HUES64 (cell line): Measurements from ENCODE around the gene SGTB.

Source experiments
- H3K27ac ChIP-seq: 2 replicates; pipeline ENCODE4 v1.7.0; 2013; ENCODE audit warnings: low read depth, low read length, inconsistent platforms
- H3K27me3 ChIP-seq: 2 replicates; pipeline ENCODE4 v1.6.1; 2013; ENCODE audit warnings: mild to moderate bottlenecking, low read length; ENCODE audit not compliant: insufficient read depth
- H3K36me3 ChIP-seq: 2 replicates; pipeline ENCODE4 v1.6.1; 2013; ENCODE audit warnings: mild to moderate bottlenecking, low read length; ENCODE audit not compliant: insufficient read depth
- H3K4me1 ChIP-seq: 2 replicates; pipeline ENCODE4 v1.6.1; 2013; ENCODE audit warnings: mild to moderate bottlenecking, low read length, moderate library complexity; ENCODE audit not compliant: insufficient read depth
- H3K4me3 ChIP-seq: 2 replicates; pipeline ENCODE4 v1.5.1; 2013; ENCODE audit warnings: mild to moderate bottlenecking, low read length, moderate library complexity
- H3K9ac ChIP-seq: 2 replicates; pipeline ENCODE4 v1.6.1; 2013; ENCODE audit warnings: mild to moderate bottlenecking, low read depth, low read length
- H3K9me3 ChIP-seq: 2 replicates; pipeline ENCODE4 v1.6.1; 2013; ENCODE audit warnings: low read depth, low read length; ENCODE audit not compliant: insufficient read depth
- WGBS: fragments of 150-250, 120-280 bp; methylation state at CpG from one replicate; pipeline ENCODE4 v1.1.7; 2013; ENCODE audit warnings: missing lambda C conversion rate; 5-methylcytosine and 5-hydroxymethylcytosine counted together

Gene SGTB

GRCh38 chr5:65758546-65759144, 36.7 kb upstream of the SGTB start:
- no peak overlapping the region for H3K9ac ChIP-seq
- WGBS = 94% methylated on average over 4 of the region's 4 CpGs

DNA sequence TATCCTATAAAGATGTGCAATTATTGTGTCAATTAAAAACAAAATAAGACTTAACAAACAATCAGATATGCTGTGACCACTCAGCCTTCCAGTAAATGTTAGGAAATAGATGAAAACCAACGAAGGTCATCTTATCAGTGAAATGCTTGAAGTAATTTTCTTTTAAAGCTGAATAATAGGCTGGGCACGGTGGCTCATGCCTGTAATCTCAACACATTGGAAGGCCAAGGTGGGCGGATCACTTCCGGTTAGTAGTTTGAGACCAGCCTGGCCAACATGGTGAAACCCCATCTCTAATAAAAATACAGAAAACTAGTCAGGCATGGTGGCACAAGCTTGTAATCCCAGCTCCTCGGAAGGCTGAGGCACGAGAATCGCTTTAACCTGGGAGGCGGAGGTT, 31.3 kb upstream of the SGTB start:
- no peak overlapping the region for H3K27ac ChIP-seq
- H3K4me1 ChIP-seq = no peaks in the 10 kb centered on the region; the same call in 1 of the 2 replicates
- H3K9me3 ChIP-seq = no peaks in the 10 kb centered on the region
- no peak overlapping the region for H3K9ac ChIP-seq
- H3K27me3 ChIP-seq = no peaks in the 10 kb centered on the region
- H3K36me3 ChIP-seq = peaks cover 3% of the 10 kb centered on the region; the same call in 1 of the 2 replicates
- 96% methylated on average over 8 of the region's 8 CpGs for WGBS
- no peak overlapping the region for H3K4me3 ChIP-seq

More at GRCh38 chr5:65758546-65759144, 36.7 kb upstream of the SGTB start:
- H3K4me1 ChIP-seq = no peaks in the 10 kb centered on the region
- peaks cover 54% of the 10 kb centered on the region for H3K36me3 ChIP-seq
- H3K9me3 ChIP-seq = no peaks in the 10 kb centered on the region
- H3K27me3 ChIP-seq = no peaks in the 10 kb centered on the region
- H3K27ac ChIP-seq = no peak overlapping the region
- no peak overlapping the region for H3K4me3 ChIP-seq

GRCh38 chr5:65750938-65751337, 29.0 kb upstream of the SGTB start:
- Histone ChIP-seq H3K4me3 (no peak overlapping the region), H3K36me3 (no peaks in the 10 kb centered on the region), H3K9me3 (no peaks in the 10 kb centered on the region), H3K27me3 (no peaks in the 10 kb centered on the region), H3K9ac (no peak overlapping the region), H3K27ac (no peak overlapping the region), H3K4me1 (no peaks in the 10 kb centered on the region; the same call in 1 of the 2 replicates)
- WGBS = 88% methylated on average over 2 of the region's 2 CpGs

GRCh38 chr5:65749956-65750355, 28.0 kb upstream of the SGTB start:
- Histone ChIP-seq H3K4me1 (no peaks in the 10 kb centered on the region; the same call in 1 of the 2 replicates), H3K9me3 (no peaks in the 10 kb centered on the region), H3K27me3 (no peaks in the 10 kb centered on the region), H3K4me3 (no peak overlapping the region), H3K27ac (no peak overlapping the region), H3K36me3 (no peaks in the 10 kb centered on the region), H3K9ac (no peak overlapping the region)
- WGBS = 91% methylated on average over 4 of the region's 5 CpGs

DNA sequence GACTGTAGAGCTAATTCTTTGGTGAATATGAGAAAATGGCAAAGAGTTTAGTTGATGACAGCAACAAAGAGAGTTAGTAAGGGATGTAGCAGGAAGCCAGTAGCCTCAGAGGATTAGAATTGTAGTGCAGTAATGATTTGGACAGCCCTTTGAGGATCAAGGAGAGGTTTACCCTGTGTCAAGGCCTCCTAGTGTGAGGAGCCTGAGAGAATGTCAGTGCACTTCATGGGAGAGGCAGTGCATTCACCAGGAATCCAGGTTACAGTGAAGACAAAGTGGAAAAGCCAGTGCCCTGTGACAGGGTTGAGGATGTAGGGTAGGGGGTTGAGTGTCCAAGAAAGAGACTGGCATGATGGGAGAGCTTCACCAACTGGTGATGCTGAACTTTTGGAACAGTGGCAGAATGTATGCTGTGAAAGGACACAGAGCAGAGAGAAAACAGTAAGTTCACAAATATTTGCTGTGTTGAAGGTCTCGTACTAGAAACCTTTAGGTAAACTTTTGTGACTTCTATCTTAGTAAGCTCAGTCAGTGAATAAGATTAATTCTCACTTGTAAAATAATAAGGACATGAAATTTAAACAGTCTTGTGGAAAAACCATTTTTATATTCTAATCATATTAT, 27.4 kb upstream of the SGTB start:
- WGBS = 100% methylated on average over 1 of the region's 1 CpG
- Histone ChIP-seq H3K9me3 (no peaks in the 10 kb centered on the region), H3K27me3 (no peaks in the 10 kb centered on the region), H3K36me3 (no peaks in the 10 kb centered on the region), H3K4me1 (no peaks in the 10 kb centered on the region; the same call in 1 of the 2 replicates), H3K27ac (no peak overlapping the region), H3K9ac (no peak overlapping the region), H3K4me3 (no peak overlapping the region)

DNA sequence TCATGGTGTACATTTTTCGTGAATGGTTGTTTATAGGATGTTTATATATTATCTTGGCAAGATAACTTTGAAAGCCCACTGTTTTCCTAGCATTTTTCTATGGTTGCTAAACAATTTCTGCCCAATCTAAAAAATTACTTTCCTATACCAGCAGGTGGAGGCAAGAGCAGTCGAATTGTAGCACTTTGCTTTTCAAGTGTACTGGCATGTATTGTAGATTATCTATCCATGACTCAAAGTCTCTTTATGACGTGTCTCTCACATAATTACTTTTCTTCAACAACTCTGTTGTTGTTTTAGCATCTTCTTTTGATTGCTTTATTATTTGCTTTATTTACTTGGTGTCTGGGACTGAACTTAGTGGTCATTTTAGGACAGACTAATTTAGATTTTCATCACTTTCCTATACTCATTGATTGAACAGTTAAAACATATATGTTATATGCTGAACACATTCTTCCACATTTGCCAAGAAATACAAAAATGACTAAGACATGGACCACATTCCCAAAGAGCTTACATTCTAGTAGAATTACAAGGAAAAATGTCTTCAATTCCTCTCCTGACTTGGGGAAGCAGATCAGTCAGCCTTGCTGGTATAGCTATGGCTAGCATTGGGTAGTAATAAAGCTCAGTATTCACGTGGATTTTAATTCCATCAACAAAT, 20.8 kb upstream of the SGTB start:
- H3K9me3 ChIP-seq = no peaks in the 10 kb centered on the region
- H3K27ac ChIP-seq = no peak overlapping the region
- 82% methylated on average over 1 of the region's 4 CpGs for WGBS

GRCh38 chr5:65739162-65739561, 17.3 kb upstream of the SGTB start:
- Histone ChIP-seq H3K9me3 (no peaks in the 10 kb centered on the region), H3K27me3 (no peaks in the 10 kb centered on the region), H3K4me1 (no peaks in the 10 kb centered on the region), H3K27ac (no peak overlapping the region), H3K9ac (no peak overlapping the region), H3K4me3 (no peak overlapping the region), H3K36me3 (no peaks in the 10 kb centered on the region)

More for the DNA sequence above, 20.8 kb upstream of the SGTB start:
- Histone ChIP-seq H3K9ac (no peak overlapping the region), H3K4me1 (no peaks in the 10 kb centered on the region), H3K27me3 (no peaks in the 10 kb centered on the region), H3K36me3 (no peaks in the 10 kb centered on the region), H3K4me3 (no peak overlapping the region)

DNA sequence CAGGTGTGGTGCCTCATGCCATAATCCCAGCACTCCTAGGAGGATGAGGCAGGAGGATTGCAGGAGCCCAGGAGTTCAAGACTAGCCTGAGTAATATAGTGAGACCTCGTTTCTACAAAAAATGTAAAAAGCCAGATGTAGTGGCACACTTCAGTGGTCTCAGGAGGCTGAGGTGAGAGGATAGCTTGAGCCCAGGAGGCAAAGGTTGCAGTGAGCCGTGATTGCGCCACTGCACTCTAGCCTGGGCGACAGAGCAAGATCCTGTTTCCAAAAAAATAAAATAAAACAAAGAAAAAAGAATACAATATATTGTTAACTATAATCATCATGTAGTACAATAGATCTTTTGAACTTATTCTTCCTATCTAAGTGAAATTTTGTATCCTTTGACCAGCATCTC, 16.4 kb upstream of the SGTB start:
- H3K27ac ChIP-seq = no peak overlapping the region
- H3K27me3 ChIP-seq = no peaks in the 10 kb centered on the region
- no peaks in the 10 kb centered on the region for H3K9me3 ChIP-seq
- no peaks in the 10 kb centered on the region for H3K4me1 ChIP-seq
- H3K4me3 ChIP-seq = no peak overlapping the region
- no peak overlapping the region for H3K9ac ChIP-seq
- no peaks in the 10 kb centered on the region for H3K36me3 ChIP-seq
- 88% methylated on average over 2 of the region's 4 CpGs for WGBS

DNA sequence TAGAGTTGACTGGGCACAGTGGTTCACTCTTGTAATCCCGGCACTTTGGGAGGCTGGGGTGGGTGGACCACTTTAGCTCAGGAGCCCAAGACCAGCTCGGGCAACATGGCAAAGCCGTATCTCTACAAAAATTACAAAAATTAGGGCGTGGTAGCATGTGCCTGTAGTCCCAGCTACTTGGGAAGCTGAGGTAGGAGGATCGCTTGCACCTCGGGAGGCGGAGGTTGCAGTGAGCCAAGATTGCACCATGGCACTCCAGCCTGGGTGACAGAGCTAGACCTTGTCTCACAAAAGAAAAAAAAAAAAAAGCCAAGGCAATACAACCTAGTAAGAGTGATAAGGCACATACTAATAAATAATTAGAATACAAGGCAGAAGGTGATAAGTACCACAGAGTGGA, 15.9 kb upstream of the SGTB start:
- no peak overlapping the region for H3K4me3 ChIP-seq
- H3K4me1 ChIP-seq = no peaks in the 10 kb centered on the region
- no peaks in the 10 kb centered on the region for H3K27me3 ChIP-seq
- H3K9me3 ChIP-seq = no peaks in the 10 kb centered on the region
- H3K27ac ChIP-seq = no peak overlapping the region
- no peaks in the 10 kb centered on the region for H3K36me3 ChIP-seq
- WGBS = 95% methylated on average over 7 of the region's 7 CpGs
- no peak overlapping the region for H3K9ac ChIP-seq

DNA sequence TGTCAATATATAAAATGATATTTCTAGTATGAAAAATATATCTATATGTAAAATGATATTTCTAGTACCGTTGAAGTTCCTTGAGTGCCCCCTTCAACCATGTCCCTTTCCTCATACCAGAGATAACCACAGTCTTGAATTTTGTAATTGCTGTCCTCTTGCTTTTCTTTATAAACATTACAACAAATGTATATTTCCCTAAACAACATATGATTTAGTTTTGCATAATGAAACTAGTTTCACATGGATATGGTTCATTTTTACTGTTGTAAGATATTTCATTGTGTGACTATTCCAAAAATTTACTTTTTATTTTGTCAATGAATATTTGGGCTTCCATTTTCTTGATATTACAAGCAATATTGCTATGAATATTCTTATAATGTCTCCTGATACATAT, 14.1 kb upstream of the SGTB start:
- WGBS = 100% methylated on average over 1 of the region's 1 CpG
- no peak overlapping the region for H3K9ac ChIP-seq
- no peaks in the 10 kb centered on the region for H3K4me1 ChIP-seq
- H3K27ac ChIP-seq = no peak overlapping the region
- no peak overlapping the region for H3K4me3 ChIP-seq
- H3K27me3 ChIP-seq = no peaks in the 10 kb centered on the region
- no peaks in the 10 kb centered on the region for H3K9me3 ChIP-seq
- no peaks in the 10 kb centered on the region for H3K36me3 ChIP-seq

GRCh38 chr5:65734921-65735320, 13.0 kb upstream of the SGTB start:
- no peaks in the 10 kb centered on the region; the same call in 1 of the 2 replicates for H3K36me3 ChIP-seq
- no peaks in the 10 kb centered on the region for H3K9me3 ChIP-seq
- no peak overlapping the region for H3K4me3 ChIP-seq
- 80% methylated on average over 1 of the region's 1 CpG for WGBS
- H3K27me3 ChIP-seq = no peaks in the 10 kb centered on the region
- no peak overlapping the region for H3K9ac ChIP-seq
- H3K27ac ChIP-seq = no peak overlapping the region
- H3K4me1 ChIP-seq = no peaks in the 10 kb centered on the region
